Hypothalamus (tissue), 51 donors: Measurements from ENCODE around the gene MAP6.

Source experiments
- DNase-seq, 51 donors: peaks; one replicate each; lab custom pipeline; 2025; lab: John Stamatoyannopoulos, UW

The MAP6 gene

GRCh38 chr11:75667831-75668450 is 897 bp downstream of the MAP6 start:
- DNase-seq = peak in 44 of 51 donors; percentile 31 to 88 (median 66)

- DNase-seq = peak in 24 of 51 donors; percentile 7 to 48 (median 26)
These were observed 1.5 kb downstream of the MAP6 start for GRCh38 chr11:75667255-75667830.

GRCh38 chr11:75665990-75666389 is 2.8 kb downstream of the MAP6 start:
- no peak for DNase-seq

- no peak for DNase-seq
These were observed 3.7 kb downstream of the MAP6 start for GRCh38 chr11:75665126-75665525.

- no peak for DNase-seq
These were observed 4.4 kb downstream of the MAP6 start for GRCh38 chr11:75664389-75664788.

- DNase-seq = no peak
These were observed 5.0 kb downstream of the MAP6 start for GRCh38 chr11:75663808-75664207.

GRCh38 chr11:75659836-75660235 is 9.0 kb downstream of the MAP6 start:
- no peak for DNase-seq

- DNase-seq = no peak
These were observed 12.7 kb downstream of the MAP6 start for GRCh38 chr11:75656044-75656727.

- DNase-seq = no peak
These were observed 13.2 kb downstream of the MAP6 start for GRCh38 chr11:75655605-75656004.

- DNase-seq = no peak
These were observed 14.5 kb downstream of the MAP6 start for GRCh38 chr11:75654314-75654713.

- no peak for DNase-seq
These were observed 15.3 kb downstream of the MAP6 start for GRCh38 chr11:75653532-75653931.

- DNase-seq = no peak
These were observed 15.9 kb downstream of the MAP6 start for GRCh38 chr11:75652936-75653335.

GRCh38 chr11:75651218-75651617 is 17.6 kb downstream of the MAP6 start:
- no peak for DNase-seq

- DNase-seq = no peak
These were observed 18.6 kb downstream of the MAP6 start for GRCh38 chr11:75650167-75650723.

- DNase-seq = no peak
These were observed 23.9 kb downstream of the MAP6 start for GRCh38 chr11:75644946-75645345.

GRCh38 chr11:75644370-75644769 is 24.5 kb downstream of the MAP6 start:
- no peak for DNase-seq

GRCh38 chr11:75642402-75643113 is 26.3 kb downstream of the MAP6 start:
- no peak for DNase-seq

- DNase-seq = peak in 49 of 51 donors; percentile 18 to 94 (median 77)
These were observed 29.1 kb downstream of the MAP6 start for GRCh38 chr11:75639762-75640181.

- no peak for DNase-seq
These were observed 30.8 kb downstream of the MAP6 start for GRCh38 chr11:75637998-75638397.

GRCh38 chr11:75635066-75635862 is 33.6 kb downstream of the MAP6 start:
- no peak for DNase-seq
